Measurements from ENCODE around the gene SHE.
"Not testable (repeated sequence)": the region's sequence is repeated elsewhere in the genome, so short reads cannot be mapped to it uniquely, and the experiment has no call there.

SHE gene

GRCh38 chr1:154496383-154496782 lies 5.8 kb downstream of the SHE start:
- DNase-seq (ENCODE audit: insufficient read length, low spot score) (no peak), FAIRE-seq (no peak)
- no peak for TF ChIP-seq POLR2A (IDR thresholded peaks at IDR 0.05; ENCODE audit: low read depth, low read length)

DNA sequence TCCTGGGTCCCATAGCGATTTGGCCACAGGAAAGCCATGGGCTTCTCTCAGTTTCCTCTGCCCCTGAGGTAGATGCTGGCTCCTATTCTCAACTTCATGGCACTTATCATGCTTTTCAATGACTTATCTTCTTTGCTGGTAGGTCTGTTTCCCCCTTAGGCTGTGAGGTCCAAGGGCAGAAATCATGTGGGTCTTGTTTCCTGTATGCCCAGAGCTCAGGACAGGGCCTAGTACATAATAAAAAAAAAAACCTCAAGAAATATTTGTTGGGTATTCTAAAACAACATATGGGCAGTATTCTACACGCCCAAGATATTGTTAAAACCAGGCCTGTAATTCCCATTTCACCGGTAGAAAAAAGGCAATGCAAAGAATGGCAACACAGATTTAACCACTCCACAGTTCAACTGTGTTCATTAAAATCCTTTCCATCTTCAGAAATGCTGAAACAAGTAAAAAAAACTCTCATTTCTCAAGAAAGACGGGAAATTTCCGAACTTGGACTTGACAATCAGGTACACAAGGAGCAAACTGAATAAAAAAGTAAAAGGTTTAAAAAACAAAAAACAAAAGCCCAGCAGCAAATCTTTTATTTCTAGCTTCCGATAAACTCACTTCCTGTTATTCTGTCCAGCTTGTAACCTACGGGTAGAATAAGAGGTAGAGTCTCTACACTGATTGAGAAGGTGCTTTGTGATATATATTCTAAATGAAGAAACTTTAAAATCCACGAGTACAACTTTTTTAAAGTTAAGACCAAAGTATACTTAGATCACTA lies 6.5 kb downstream of the SHE start:
- no peak for DNase-seq (ENCODE audit: insufficient read length, low spot score)
- TF ChIP-seq POLR2A (IDR thresholded peaks at IDR 0.05; ENCODE audit: low read depth, low read length), result no peak
- FAIRE-seq, result no peak

DNA sequence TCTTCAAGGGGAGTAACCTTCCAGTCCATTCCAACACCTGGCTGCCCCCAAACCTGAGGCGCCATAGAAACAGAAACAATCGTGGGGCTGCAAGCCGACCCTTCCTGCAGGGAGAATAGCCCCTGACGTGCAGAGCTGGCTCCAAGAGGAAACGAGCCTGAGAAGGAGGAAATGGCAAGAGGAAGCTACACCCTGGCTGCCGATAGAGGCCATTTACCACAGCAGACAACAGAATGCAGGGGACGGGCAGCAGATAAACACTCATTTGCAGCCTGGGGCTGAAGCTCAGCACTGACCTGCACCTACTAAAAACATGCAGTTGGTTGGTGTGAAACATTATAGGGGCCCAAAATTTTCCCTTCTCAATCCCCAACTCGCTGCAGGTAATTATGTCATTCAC lies 8.9 kb downstream of the SHE start:
- no peak for FAIRE-seq
- DNase-seq (ENCODE audit: insufficient read length, low spot score), result no peak
- TF ChIP-seq POLR2A (IDR thresholded peaks at IDR 0.05; ENCODE audit: low read depth, low read length), result no peak

- FAIRE-seq (no peak), DNase-seq (ENCODE audit: insufficient read length, low spot score) (no peak)
- no peak for TF ChIP-seq POLR2A (IDR thresholded peaks at IDR 0.05; ENCODE audit: low read depth, low read length)
These were observed 10.1 kb downstream of the SHE start for GRCh38 chr1:154492115-154492514.

DNA sequence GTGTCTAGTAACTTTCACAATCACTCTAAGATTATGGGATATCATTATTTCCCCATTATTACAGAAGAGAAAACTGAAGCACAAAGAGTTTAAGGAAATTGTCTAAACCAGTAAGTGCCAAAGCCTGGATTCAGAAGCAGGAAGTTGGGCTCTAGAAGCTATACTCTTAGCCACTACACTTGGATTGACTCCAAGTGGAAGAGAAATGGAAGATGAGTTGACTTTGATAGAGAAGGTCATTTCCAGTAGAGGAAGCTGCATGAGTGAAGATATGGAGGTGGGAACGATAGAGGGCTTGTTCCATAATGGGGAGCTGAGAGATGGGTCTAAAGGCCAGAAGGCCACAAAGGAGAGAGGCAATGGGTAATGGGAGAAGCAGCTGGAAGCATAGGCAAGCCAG lies 11.9 kb downstream of the SHE start:
- FAIRE-seq, result no peak
- no peak for TF ChIP-seq POLR2A (IDR thresholded peaks at IDR 0.05; ENCODE audit: low read depth, low read length)
- no peak for DNase-seq (ENCODE audit: insufficient read length, low spot score)

DNA sequence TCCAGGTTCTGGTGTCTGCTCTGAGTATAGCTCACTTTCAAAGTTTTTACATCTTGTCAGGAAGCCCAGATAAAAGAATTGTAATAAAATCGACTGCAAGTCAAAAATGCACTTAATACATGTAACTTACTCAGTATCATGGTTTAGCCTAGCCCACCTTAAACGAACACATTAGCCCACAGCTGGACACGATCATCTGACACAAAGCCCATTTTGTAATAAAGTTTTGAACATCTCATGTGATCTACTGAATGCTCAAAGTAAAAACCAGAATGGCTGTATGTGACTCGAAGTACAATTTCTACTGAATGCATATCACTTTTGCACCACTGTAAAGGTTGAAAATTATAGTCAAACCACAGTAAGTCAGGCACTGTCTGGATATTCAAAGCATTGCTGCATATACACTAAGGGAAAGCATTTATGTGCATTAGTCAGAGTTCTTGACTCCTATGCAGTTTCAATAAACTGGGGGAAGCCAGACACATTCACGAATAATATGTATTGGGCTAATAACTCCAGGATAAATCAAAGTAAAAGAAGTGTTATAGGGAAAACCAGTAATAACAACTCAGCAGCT lies 12.4 kb downstream of the SHE start:
- TF ChIP-seq POLR2A (IDR thresholded peaks at IDR 0.05; ENCODE audit: low read depth, low read length), result no peak
- DNase-seq (ENCODE audit: insufficient read length, low spot score) (no peak), FAIRE-seq (no peak)

GRCh38 chr1:154488922-154489321 lies 13.3 kb downstream of the SHE start:
- FAIRE-seq (no peak), DNase-seq (ENCODE audit: insufficient read length, low spot score) (no peak)
- no peak for TF ChIP-seq POLR2A (IDR thresholded peaks at IDR 0.05; ENCODE audit: low read depth, low read length)

- not testable (repeated sequence) for FAIRE-seq; DNase-seq (ENCODE audit: insufficient read length, low spot score)
These were observed 15.5 kb downstream of the SHE start for GRCh38 chr1:154486756-154487155.

GRCh38 chr1:154485910-154486496 lies 16.2 kb downstream of the SHE start:
- DNase-seq (ENCODE audit: insufficient read length, low spot score) (no peak), FAIRE-seq (no peak)
- TF ChIP-seq POLR2A (IDR thresholded peaks at IDR 0.05; ENCODE audit: low read depth, low read length), result no peak

- TF ChIP-seq POLR2A (IDR thresholded peaks at IDR 0.05; ENCODE audit: low read depth, low read length), result no peak
- DNase-seq (ENCODE audit: insufficient read length, low spot score) (no peak), FAIRE-seq (no peak)
These were observed 17.1 kb downstream of the SHE start for GRCh38 chr1:154485106-154485505.

DNA sequence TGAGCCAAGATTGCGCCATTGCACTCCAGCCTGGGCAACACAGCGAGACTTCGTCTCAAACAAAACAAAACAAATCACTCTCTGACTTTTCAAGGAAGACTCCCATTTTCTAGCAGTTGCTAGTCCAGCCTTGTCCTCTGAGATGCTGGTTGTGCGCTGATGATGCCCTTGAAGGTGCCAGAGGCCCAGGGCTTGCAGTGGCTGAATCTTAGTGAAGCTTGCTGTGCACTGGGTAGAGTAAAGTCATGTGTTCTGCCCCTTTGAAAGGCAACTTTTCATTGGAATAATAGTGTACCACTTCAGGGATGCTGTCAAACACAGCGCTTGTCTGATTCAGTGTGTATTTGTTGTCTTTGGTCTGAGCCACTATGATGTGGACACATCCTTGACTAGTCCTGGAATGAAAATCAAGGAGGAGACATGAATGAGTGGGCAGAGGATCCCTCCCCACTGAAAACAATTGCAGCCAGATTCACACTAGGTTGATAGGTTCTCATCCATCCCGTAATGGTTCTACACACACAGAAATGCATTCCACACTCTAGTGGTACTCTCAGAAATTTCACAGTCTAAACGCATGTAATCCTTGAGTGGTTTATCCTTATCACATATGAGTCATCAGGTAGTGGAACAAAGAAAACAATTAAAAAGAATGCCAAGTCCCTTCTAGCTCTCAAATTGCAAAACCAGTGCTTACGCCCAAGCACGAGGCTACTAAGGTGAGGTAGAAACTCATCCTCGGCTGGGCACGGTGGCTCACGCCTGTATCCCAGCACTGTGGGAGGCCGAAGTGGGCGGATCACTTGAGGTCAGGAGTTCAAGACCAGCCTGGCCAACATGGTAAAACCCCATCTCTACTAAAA lies 18.0 kb downstream of the SHE start:
- no peak for TF ChIP-seq POLR2A (IDR thresholded peaks at IDR 0.05; ENCODE audit: low read depth, low read length)
- DNase-seq (ENCODE audit: insufficient read length, low spot score) (no peak), FAIRE-seq (no peak)

DNA sequence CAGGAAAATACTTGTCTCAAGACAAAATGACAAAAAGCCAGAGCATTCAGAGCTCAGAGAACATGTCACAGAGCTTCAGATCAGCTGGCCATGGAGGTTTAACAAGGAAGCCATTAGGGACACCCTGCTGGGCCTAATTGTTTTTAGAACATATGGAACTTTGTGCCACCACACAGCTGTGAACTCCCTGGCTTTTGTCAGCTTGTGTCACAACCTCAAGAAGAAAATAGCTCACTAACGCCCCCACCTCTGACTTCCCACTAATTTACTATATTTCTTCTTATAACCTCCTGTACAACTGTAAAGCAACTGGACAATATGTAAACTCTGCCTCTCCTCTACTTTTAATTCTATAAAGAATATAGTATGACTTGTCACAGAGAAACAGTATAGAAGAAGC lies 21.2 kb downstream of the SHE start:
- DNase-seq (ENCODE audit: insufficient read length, low spot score) (no peak), FAIRE-seq (no peak)
- TF ChIP-seq POLR2A (IDR thresholded peaks at IDR 0.05; ENCODE audit: low read depth, low read length), result no peak

DNA sequence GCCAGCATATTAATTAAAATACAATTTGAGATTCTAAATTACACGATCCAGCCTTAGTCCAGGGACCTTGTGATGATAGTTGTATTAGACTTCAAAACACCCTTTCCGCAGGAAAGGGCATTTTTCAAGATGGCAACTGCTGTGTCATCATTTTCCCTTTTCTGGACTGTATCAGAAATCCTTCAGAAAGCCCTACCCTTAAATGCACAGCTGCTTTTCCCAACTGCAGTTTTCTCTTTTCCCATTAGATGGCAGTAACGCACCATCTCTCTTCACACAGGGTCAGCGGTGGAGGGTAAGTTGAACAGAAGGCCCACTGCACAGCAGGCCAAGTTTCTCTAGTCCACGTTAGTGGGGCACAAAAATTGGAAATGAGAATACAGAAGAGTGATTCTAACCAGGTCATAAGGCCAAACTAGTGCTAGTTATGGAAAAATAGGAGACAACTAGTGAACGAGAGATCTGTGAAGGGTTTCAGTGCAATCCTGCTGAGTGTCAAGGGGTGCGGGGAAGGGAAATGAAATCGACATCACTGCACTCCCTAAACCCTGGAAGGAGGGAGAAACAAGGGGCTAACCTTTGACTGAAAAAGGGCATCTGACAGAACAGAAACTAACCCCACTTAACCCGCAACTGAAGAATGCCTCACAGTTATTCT lies 22.3 kb downstream of the SHE start:
- TF ChIP-seq POLR2A (IDR thresholded peaks at IDR 0.05; ENCODE audit: low read depth, low read length), result no peak

DNA sequence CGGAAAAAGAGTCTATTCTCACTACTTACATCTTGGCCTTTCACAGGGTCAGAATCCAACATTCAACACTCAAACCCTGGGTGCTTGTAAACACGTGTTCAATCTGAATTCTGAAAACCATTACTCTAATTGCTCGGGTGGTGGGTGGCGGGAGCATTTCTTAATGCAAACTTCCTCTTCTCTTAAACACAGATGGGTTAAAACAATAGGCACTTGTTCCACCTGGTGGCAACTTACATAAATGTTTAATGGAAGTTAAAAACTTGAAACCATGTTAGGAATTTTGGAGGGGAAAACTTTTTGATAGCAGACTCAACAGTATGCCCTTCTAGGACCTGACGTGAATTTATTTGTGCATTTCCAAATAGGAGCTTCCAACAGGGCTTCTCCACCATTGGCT lies 23.6 kb downstream of the SHE start:
- FAIRE-seq (no peak), DNase-seq (ENCODE audit: insufficient read length, low spot score) (no peak)
- TF ChIP-seq POLR2A (IDR thresholded peaks at IDR 0.05; ENCODE audit: low read depth, low read length), result no peak

More for the DNA sequence above, 22.3 kb downstream of the SHE start:
- DNase-seq (ENCODE audit: insufficient read length, low spot score) (peak; percentile 63), FAIRE-seq (peak; percentile 69)
